CD4-positive, alpha-beta memory T cell (primary cell): Measurements from ENCODE around the gene SERPING1. TPM values are rescaled to one million over a fixed set of nuclear protein-coding genes. Genes with fewer than 3 reads are reported as not detected.

Experiments
- CTCF ChIA-PET: fragments of 350-600 bp; sonication (Branson Sonifier 250); formaldehyde crosslinking; loops from one replicate; lab custom pipeline; 2021; ENCODE audit warnings: inconsistent platforms; ENCODE audit not compliant: partially characterized antibody; lab: Charles Lee
- POLR2A ChIA-PET: fragments of 350-600 bp; sonication (Branson Sonifier 250); formaldehyde crosslinking; loops from one replicate; lab custom pipeline; 2021; ENCODE audit not compliant: partially characterized antibody; lab: Charles Lee
- DNase-seq, 5 donors: peaks; one replicate each; pipeline versions ENCODE4 v3.0.0 to v3.0.0-alpha.2; 2020 to 2022; ENCODE audit warnings: mixed read lengths in 1 of 5
- H3K27ac ChIP-seq: one replicate; pipeline ENCODE4 v1.7.0; 2013; ENCODE audit warnings: low read depth, low read length
- H3K27me3 ChIP-seq: 2 replicates; pipeline ENCODE4 v1.7.0; 2013; ENCODE audit warnings: mild to moderate bottlenecking, low read length, moderate library complexity; ENCODE audit not compliant: insufficient read depth
- H3K36me3 ChIP-seq: 2 replicates; pipeline ENCODE4 v1.7.0; 2013; ENCODE audit warnings: mild to moderate bottlenecking, low read length, moderate library complexity; ENCODE audit not compliant: insufficient read depth
- H3K4me1 ChIP-seq: 2 replicates; pipeline ENCODE4 v1.7.0; 2013; ENCODE audit warnings: mild to moderate bottlenecking, low read length, moderate library complexity; ENCODE audit not compliant: insufficient read depth
- H3K4me3 ChIP-seq, 2 donors: one replicate each; pipeline ENCODE4 v1.7.0; 2013; ENCODE audit warnings: low read length in 2 of 2, mild to moderate bottlenecking in 1 of 2
- H3K9me3 ChIP-seq, 2 donors: one replicate each; pipeline ENCODE4 v1.7.0; 2013; ENCODE audit warnings: low read length in 2 of 2, control low read depth in 1 of 2; ENCODE audit not compliant: control insufficient read depth in 1 of 2
- H3K27ac Mint-ChIP-seq, 7 donors: one replicate each; pipeline ENCODE4 v1.8.0; 2020 to 2021; ENCODE audit warnings: mixed read lengths in 7 of 7, mild to moderate bottlenecking in 6 of 7, inconsistent platforms in 3 of 7, moderate library complexity in 3 of 7
- H3K27me3 Mint-ChIP-seq, 2 donors: one replicate each; pipeline ENCODE4 v1.8.0; 2020 to 2021; ENCODE audit warnings: mixed read lengths in 2 of 2
- H3K36me3 Mint-ChIP-seq, 2 donors: one replicate each; pipeline ENCODE4 v1.8.0; 2020 to 2021; ENCODE audit warnings: mixed read lengths in 2 of 2, inconsistent platforms in 1 of 2, mild to moderate bottlenecking in 1 of 2
- H3K4me1 Mint-ChIP-seq, 4 donors: one replicate each; pipeline ENCODE4 v1.8.0; 2020 to 2021; ENCODE audit warnings: mixed read lengths in 4 of 4, mild to moderate bottlenecking in 1 of 4
- H3K4me3 Mint-ChIP-seq, 8 donors: one replicate each; pipeline ENCODE4 v1.8.0; 2020 to 2021; ENCODE audit warnings: mixed read lengths in 8 of 8, mild to moderate bottlenecking in 7 of 8, moderate library complexity in 6 of 8, inconsistent platforms in 3 of 8
- H3K9me3 Mint-ChIP-seq, 8 donors: one replicate each; pipeline ENCODE4 v1.8.0; 2020 to 2021; ENCODE audit warnings: mixed read lengths in 8 of 8, mild to moderate bottlenecking in 5 of 8, inconsistent platforms in 3 of 8, moderate library complexity in 1 of 8
- intact Hi-C: fragments of 100-400 bp; cut with micrococcal nuclease; formaldehyde crosslinking; loops from one replicate; pipeline ENCODE4 v1.15.1; 2023
- polyA plus RNA-seq, 2 donors: library from polyadenylated mRNA; unstranded; fragments of 300-500 nt; fragmentation: Illumina TruSeq; gene quantifications; one replicate each; pipeline ENCODE4 v1.2.3, GENCODE V29; 2021
- total RNA-seq, 2 experiments: library from RNA; stranded (reverse); gene quantifications; one replicate each; pipeline ENCODE4 v1.2.3, GENCODE V29; 2021

The SERPING1 gene
- total and polyA plus RNA-seq, 4 experiments from 2014 or later, result not detected

DNA sequence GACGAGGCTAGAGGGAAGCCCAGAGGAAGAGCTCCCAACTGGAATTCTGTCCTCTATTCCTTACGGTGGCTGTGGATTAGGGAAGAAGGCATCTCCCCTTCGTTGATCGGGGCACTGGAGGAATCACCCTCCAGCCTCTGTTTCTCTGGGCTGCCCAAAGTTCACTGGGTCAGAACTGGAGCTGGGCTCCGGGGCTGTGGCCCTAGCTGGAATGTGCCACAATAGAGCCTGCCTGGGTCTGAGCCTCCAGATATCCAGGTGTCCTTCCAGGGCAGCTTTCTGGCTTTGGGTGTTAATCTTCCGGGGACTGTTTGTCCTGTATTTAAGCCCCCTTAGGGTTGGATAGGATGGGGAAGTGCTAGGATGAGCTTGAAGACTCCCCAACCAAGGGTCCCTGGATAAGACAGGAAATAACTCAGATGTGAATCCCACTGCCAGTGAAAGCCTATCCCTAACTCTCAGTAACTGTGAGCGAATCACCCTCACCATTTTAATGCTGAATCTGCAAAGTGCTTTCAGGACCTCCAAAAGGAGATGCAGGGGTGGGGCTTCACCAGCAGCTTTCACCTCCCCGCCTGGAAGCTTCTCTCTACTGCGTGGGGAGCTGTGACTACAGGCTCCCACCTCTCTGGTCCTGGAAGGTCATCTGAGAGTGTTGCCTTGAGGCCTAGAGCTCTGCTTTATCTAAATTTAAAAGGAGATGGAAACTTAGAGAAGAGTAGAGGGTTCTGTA, 42.7 kb downstream of the SERPING1 start:
- peak overlapping the region in 3 of 8 donors; percentile 23 to 57 (median 30) for H3K4me3 Mint-ChIP-seq
- POLR2A ChIA-PET, result interaction anchor here (1.0 to 4.1 kb wide), 3 partner anchors 9 to 72 kb away, joined by 3 to 20 read pairs (median 6); partner anchors contain the start of genes CLP1, UBE2L6 and YPEL4

DNA sequence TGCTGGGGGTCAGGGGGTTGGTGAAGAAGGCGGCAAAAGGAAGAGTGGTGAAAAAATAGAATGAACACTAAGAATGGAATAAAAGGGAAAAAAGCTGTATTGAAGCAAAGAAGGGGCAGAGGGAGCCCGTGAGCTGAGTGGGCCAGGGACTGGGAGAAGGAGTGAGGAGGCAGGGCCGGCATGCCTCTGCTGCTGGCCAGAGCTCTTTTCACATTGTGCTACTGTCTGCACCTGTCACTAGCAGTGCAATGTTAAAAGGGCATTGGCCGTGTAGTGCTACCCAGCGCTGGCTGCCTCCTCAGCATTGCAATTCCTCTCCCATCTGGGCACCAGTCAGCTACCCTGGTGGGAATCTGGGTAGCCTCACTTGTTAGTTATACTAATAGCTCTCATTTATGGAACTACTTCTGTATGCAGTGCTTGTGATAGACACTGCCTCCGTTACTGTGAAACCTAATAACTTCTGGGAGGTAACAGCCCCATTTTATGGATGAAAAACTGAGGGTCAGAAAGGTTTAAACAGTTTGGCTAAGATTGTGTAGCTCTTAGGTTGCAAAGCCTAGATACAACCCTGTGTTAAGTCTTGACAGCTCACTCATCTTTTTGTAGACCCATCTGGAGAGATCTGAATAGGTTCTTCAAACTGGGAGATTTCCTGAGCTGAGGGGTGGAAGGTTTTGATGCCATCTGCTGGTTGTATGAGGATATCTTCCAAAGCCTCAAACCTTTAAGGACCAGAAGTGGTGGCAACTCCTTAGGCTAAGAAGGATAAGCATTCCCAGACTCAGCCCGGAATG, 43.7 kb downstream of the SERPING1 start:
- CTCF ChIA-PET, result interaction anchor here (0.7 to 8.0 kb wide), 32 partner anchors 9 to 304 kb away, joined by 3 to 181 read pairs (median 4); partner anchors contain the start of genes UBE2L6 and YPEL4
- Histone ChIP-seq H3K4me3 (no peak overlapping the region), H3K9me3 (no peaks in the 10 kb centered on the region), H3K4me1 (peaks cover 22% of the 10 kb centered on the region), H3K27ac (no peak overlapping the region), H3K36me3 (no peaks in the 10 kb centered on the region), H3K27me3 (peaks cover 23% of the 10 kb centered on the region)
- H3K27me3 Mint-ChIP-seq, result peaks cover 21 to 45% of the 10 kb centered on the region in 2 donors
- POLR2A ChIA-PET, result interaction anchor here (4.1 kb wide), 1 partner anchor 73 kb away, joined by 20 read pairs; the partner anchor contains the start of gene UBE2L6
- H3K4me1 Mint-ChIP-seq, result peaks cover 6 to 16% (median 8%) of the 10 kb centered on the region in 4 donors
- H3K4me3 Mint-ChIP-seq, result peak overlapping the region in 1 of 8 donors; percentile 32
- H3K9me3 Mint-ChIP-seq, result no peaks in the 10 kb centered on the region
- intact Hi-C loops, result loop anchor here (1.0 to 10.0 kb wide), 5 partner anchors 73 to 884 kb away; no protein-coding TSS in a partner anchor
- DNase-seq, result peak in 2 of 5 donors; percentile 38
- peak overlapping the region in 1 of 7 donors; percentile 57 for H3K27ac Mint-ChIP-seq
- H3K36me3 Mint-ChIP-seq, result no peaks in the 10 kb centered on the region

More for the DNA sequence above, 42.7 kb downstream of the SERPING1 start:
- Mint-ChIP-seq H3K9me3 (no peaks in the 10 kb centered on the region), H3K36me3 (no peaks in the 10 kb centered on the region), H3K4me1 (peaks cover 6 to 16% (median 8%) of the 10 kb centered on the region in 4 donors), H3K27me3 (peaks cover 19 to 38% of the 10 kb centered on the region in 2 donors), H3K27ac (no peak overlapping the region)
- CTCF ChIA-PET, result interaction anchor here (0.8 to 8.0 kb wide), 22 partner anchors 9 to 303 kb away, joined by 3 to 181 read pairs (median 6); partner anchors contain the start of genes UBE2L6 and YPEL4
- no peak for DNase-seq
- Histone ChIP-seq H3K4me3 (no peak overlapping the region), H3K27ac (no peak overlapping the region), H3K9me3 (no peaks in the 10 kb centered on the region), H3K4me1 (peaks cover 22% of the 10 kb centered on the region), H3K27me3 (peaks cover 13% of the 10 kb centered on the region), H3K36me3 (no peaks in the 10 kb centered on the region)
- intact Hi-C loops, result loop anchor here (10.0 kb wide), 1 partner anchor 885 kb away; no protein-coding TSS in a partner anchor

- peaks cover 33% of the 10 kb centered on the region for H3K27me3 ChIP-seq
- Mint-ChIP-seq H3K27me3 (peaks cover 30 to 49% of the 10 kb centered on the region in 2 donors), H3K27ac (no peak overlapping the region), H3K4me1 (peaks cover 12 to 30% (median 20%) of the 10 kb centered on the region in 4 donors), H3K9me3 (no peaks in the 10 kb centered on the region), H3K36me3 (no peaks in the 10 kb centered on the region), H3K4me3 (no peak overlapping the region)
- no peak for DNase-seq
- intact Hi-C loops, result loop anchor here (1.0 to 10.0 kb wide), 4 partner anchors 149 to 881 kb away; no protein-coding TSS in a partner anchor
- H3K9me3 ChIP-seq, result no peaks in the 10 kb centered on the region
- no peaks in the 10 kb centered on the region for H3K36me3 ChIP-seq
- H3K4me3 ChIP-seq, result no peak overlapping the region
- POLR2A ChIA-PET, result interaction anchor here (1.1 to 1.9 kb wide), 3 partner anchors 75 to 157 kb away, joined by 5 to 6 read pairs (median 5); partner anchors contain the start of gene UBE2L6
- peaks cover 17% of the 10 kb centered on the region for H3K4me1 ChIP-seq
- CTCF ChIA-PET, result interaction anchor here (0.7 to 8.0 kb wide), 40 partner anchors 8 to 1006 kb away, joined by 3 to 181 read pairs (median 5); partner anchors contain the start of gene UBE2L6
- H3K27ac ChIP-seq, result no peak overlapping the region
Measured at GRCh38 chr11:57643802-57644201, 46.3 kb downstream of the SERPING1 start.

GRCh38 chr11:57644748-57645688, 47.5 kb downstream of the SERPING1 start:
- Histone ChIP-seq H3K27ac (no peak overlapping the region), H3K36me3 (no peaks in the 10 kb centered on the region), H3K9me3 (no peaks in the 10 kb centered on the region), H3K4me1 (peaks cover 17% of the 10 kb centered on the region), H3K27me3 (peaks cover 37% of the 10 kb centered on the region), H3K4me3 (no peak overlapping the region)
- H3K27me3 Mint-ChIP-seq, result peaks cover 31 to 50% of the 10 kb centered on the region in 2 donors
- peaks cover 0 to 2% of the 10 kb centered on the region in 2 donors for H3K36me3 Mint-ChIP-seq
- H3K9me3 Mint-ChIP-seq, result no peaks in the 10 kb centered on the region
- CTCF ChIA-PET, result interaction anchor here (0.7 to 8.0 kb wide), 46 partner anchors 7 to 1005 kb away, joined by 3 to 181 read pairs (median 4); partner anchors contain the start of genes SLC43A1 and UBE2L6
- H3K4me1 Mint-ChIP-seq, result peaks cover 18 to 38% (median 28%) of the 10 kb centered on the region in 4 donors
- DNase-seq, result peak; percentile 82 to 89 (median 86)
- peak overlapping the region in 2 of 7 donors; percentile 62 to 69 for H3K27ac Mint-ChIP-seq
- peak overlapping the region in 1 of 8 donors; percentile 67 for H3K4me3 Mint-ChIP-seq
- intact Hi-C loops, result loop anchor here (1.0 to 10.0 kb wide), 4 partner anchors 148 to 880 kb away; no protein-coding TSS in a partner anchor
- POLR2A ChIA-PET, result interaction anchor here (0.6 to 1.9 kb wide), 7 partner anchors 12 to 882 kb away, joined by 3 to 6 read pairs (median 4); partner anchors contain the start of genes UBE2L6 and ZDHHC5

DNA sequence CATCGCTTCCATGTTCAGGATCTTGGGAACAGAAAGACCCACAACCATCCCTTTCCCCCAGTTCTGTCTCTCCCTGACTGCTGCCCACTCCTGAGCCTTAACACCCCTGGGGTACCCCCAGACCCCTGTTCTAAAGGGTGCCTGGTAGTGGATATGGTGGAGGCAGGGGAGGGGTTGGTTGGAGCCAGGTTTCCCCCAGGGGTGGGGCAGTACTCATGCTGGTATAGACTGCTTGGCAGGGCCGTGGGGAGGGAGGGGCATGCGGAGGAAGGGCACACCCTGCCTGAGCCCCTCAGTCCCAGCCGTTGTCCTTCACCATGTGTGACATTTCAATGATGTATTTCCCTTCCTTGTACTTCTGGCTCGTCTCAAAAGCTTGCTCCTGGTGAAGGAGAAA, 48.2 kb downstream of the SERPING1 start:
- intact Hi-C loops, result loop anchor here (2.0 to 10.0 kb wide), 2 partner anchors 147 to 879 kb away; no protein-coding TSS in a partner anchor
- Histone ChIP-seq H3K36me3 (no peaks in the 10 kb centered on the region), H3K4me3 (no peak overlapping the region), H3K9me3 (no peaks in the 10 kb centered on the region), H3K27me3 (peaks cover 37% of the 10 kb centered on the region), H3K27ac (no peak overlapping the region), H3K4me1 (peaks cover 22% of the 10 kb centered on the region)
- POLR2A ChIA-PET, result no interaction called here
- no peak for DNase-seq
- H3K9me3 Mint-ChIP-seq, result no peaks in the 10 kb centered on the region
- H3K27ac Mint-ChIP-seq, result peak overlapping the region in 3 of 7 donors; percentile 37 to 70 (median 69)
- no peak overlapping the region for H3K4me3 Mint-ChIP-seq
- H3K4me1 Mint-ChIP-seq, result peaks cover 20 to 44% (median 29%) of the 10 kb centered on the region in 4 donors
- H3K27me3 Mint-ChIP-seq, result peaks cover 32 to 51% of the 10 kb centered on the region in 2 donors
- CTCF ChIA-PET, result interaction anchor here (1.5 to 8.0 kb wide), 10 partner anchors 11 to 188 kb away, joined by 3 to 181 read pairs (median 10); partner anchors contain the start of gene UBE2L6
- H3K36me3 Mint-ChIP-seq, result peaks cover 0 to 2% of the 10 kb centered on the region in 2 donors
